Cardiac atrium fibroblast (primary cell): Measurements from ENCODE around the gene RBM28. TPM values are rescaled to one million over a fixed set of nuclear protein-coding genes. Genes with fewer than 3 reads are reported as not detected.

Source experiments
- total RNA-seq: library from RNA; depleted of rRNA; stranded (reverse); fragments of >200 nt; gene quantifications from 2 replicates; pipeline ENCODE4 v1.2.3, GENCODE V29; 2015

Gene RBM28, protein sequence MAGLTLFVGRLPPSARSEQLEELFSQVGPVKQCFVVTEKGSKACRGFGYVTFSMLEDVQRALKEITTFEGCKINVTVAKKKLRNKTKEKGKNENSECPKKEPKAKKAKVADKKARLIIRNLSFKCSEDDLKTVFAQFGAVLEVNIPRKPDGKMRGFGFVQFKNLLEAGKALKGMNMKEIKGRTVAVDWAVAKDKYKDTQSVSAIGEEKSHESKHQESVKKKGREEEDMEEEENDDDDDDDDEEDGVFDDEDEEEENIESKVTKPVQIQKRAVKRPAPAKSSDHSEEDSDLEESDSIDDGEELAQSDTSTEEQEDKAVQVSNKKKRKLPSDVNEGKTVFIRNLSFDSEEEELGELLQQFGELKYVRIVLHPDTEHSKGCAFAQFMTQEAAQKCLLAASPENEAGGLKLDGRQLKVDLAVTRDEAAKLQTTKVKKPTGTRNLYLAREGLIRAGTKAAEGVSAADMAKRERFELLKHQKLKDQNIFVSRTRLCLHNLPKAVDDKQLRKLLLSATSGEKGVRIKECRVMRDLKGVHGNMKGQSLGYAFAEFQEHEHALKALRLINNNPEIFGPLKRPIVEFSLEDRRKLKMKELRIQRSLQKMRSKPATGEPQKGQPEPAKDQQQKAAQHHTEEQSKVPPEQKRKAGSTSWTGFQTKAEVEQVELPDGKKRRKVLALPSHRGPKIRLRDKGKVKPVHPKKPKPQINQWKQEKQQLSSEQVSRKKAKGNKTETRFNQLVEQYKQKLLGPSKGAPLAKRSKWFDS
- 6.9 and 14.3 TPM in 2 replicates for total RNA-seq

DNA sequence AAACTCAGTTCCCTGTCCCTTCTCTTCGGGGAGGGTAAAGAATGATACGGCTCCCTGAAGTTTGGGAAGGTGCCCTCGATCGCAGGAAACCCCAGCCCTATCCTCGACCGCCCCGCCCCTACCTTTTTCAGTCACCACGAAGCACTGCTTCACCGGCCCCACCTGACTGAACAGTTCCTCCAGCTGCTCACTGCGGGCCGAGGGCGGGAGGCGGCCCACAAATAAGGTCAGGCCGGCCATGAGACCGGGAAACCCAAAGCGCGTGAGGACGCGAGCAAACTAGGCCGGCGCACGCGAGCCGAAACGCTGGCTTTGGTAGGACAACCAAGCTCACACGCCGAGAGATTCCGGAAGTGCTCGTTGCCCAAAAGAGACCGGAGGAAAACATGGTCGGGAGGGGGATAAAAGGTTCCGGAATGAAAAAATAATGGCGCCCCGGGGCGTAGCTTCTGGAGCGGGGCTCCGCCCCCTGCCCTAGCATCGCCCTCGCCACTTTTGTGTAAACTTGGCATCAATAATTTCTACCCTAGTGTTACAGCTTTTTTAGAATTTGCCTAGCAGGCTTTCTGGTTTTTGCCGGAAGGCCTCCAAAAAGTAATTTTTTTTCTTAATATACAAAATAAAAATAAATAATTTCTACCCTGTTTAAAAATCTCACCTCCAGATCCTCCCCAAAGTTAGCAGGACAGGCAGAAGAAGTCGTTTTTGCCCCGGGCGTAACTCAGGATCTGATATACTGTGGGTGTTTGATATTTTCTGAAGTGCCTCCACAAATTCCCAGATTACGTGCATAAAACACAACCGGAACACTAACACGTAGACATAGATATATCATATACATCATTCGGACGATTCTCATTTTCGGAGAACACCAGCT is at the start of gene RBM28:
TSS of gene RBM28 (minus strand) at position 355 of the 877 bp plus-strand sequence. CDS start at position 240, 115 bp downstream.

DNA sequence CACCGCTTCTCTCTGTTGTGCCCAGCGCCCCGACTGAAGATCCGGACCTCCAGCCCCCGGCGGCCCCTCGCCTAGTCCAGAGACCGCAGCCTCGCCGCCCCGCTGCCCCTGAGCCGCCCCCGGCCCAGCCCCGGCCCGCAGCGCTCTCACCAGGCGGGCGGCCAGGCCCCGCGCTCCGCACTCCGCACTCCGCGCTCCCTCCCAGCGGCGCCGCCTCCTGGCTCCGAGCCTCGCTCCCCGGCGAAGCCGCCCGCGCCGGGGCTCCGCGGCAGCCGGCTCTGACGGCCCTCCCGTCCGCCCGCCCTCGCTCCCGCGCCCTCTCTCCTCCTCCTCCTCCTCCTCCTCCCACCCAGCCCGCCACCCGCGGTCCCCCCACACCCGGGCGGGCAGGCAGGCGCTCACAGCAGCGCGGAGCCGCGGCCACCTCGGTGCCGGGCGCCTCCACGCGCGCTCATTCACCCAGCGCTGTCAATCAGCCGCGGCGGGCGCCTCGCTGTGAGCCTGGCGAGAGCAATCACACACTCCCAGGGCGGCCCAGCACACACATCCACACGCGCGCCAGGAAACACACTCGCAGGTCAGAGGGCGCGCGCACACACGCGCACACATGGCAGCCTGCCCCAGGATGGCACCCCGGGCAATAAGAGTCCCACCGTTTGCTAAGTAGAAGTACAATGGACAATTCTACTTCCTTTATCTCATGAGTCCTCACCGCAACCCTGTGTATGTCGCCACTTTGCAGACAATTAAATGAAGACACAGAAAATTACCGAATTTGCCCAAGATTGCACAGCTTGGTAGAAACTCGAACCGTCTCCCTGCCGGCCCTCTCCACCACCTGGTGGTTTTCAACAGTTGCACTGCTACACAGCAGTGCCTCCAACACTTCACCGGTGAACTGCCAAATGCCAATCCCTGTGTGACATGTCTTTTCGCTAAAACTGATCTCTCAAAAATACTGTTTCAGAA is 18.0 kb upstream of the RBM28 start, which contains the start of gene PRRT4:
TSS of gene PRRT4 (minus strand) at position 280 of the 969 bp plus-strand sequence.

Other genes with a start within 250 kb of the RBM28 start
- under 0.01 and 0.16 TPM in 2 replicates for gene LEP, start 102.6 kb downstream of the RBM28 start, total RNA-seq
- 1.8 TPM in 1 of 2 replicates, not detected in the other for gene PRRT4, start 17.8 kb upstream of the RBM28 start, total RNA-seq
- gene IMPDH1, start 66.1 kb upstream of the RBM28 start, total RNA-seq, result 79.1 and 96.0 TPM in 2 replicates
- 45.0 and 47.8 TPM in 2 replicates for gene HILPDA, start 112.0 kb upstream of the RBM28 start, total RNA-seq
- 18.2 and 20.9 TPM in 2 replicates for gene METTL2B, start 132.8 kb upstream of the RBM28 start, total RNA-seq